GM23248 (cell line): ENCODE measurements around the gene NEUROD2.

ENCODE experiments used
- EZH2 ChIP-seq: fragments of 200-600 bp; sonication (generic); IDR thresholded peaks from 2 replicates; pipeline ENCODE4 v1.6.1; 2018; ENCODE audit warnings: antibody characterized with exemption, mild to moderate bottlenecking; ENCODE audit not compliant: insufficient read depth, poor library complexity, severe bottlenecking
- EZH2phosphoT487 ChIP-seq: fragments of 200-600 bp; sonication (generic); IDR thresholded peaks from 2 replicates; pipeline ENCODE4 v1.6.1; 2018; ENCODE audit warnings: antibody characterized with exemption, moderate library complexity, mild to moderate bottlenecking, low read depth; ENCODE audit not compliant: insufficient read depth

DNA sequence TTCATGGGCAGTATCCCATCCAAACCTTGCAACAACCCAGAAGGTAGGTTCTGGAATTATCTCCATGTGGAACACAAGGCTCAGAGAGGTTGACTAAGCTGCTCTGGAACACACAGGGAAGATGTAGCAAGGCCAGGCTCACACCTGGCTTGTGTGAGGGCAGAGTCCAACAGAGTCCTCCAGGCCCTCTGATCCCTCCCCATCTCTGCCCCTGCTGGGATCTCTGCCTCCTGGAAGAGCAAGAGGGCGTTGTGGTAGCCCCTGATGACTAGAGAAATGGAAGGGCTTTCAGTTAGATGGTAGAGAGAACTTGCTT lies 12.0 kb upstream of the NEUROD2 start:
- TF ChIP-seq EZH2 (no peak), EZH2phosphoT487 (no peak)
